PC-9 (cell line): ENCODE measurements around the gene C11orf98. TPM values are rescaled to one million over a fixed set of nuclear protein-coding genes. Genes with fewer than 3 reads are reported as not detected.
A peak's percentile ranks its signal among the peaks of the same experiment; 100 is the strongest.

Source experiments
- BruUV-seq: library from RNA; stranded (reverse); fragments of 400-500 nt; replicated peaks from 2 replicates; lab custom pipeline; 2021; lab: Mats Ljungman, UMichigan
- CTCF ChIA-PET: fragments of 300-600 bp; sonication (Branson Sonifier 250); formaldehyde crosslinking; loops from one replicate; lab custom pipeline; 2022; ENCODE audit warnings: antibody characterized with exemption; lab: Charles Lee
- POLR2A ChIA-PET: fragments of 300-600 bp; sonication (Branson Sonifier 250); formaldehyde crosslinking; loops from one replicate; lab custom pipeline; 2022; ENCODE audit warnings: antibody characterized with exemption; ENCODE audit not compliant: unreplicated experiment; lab: Charles Lee
- DNase-seq, 2 experiments: peaks; one replicate each; pipeline versions ENCODE4 v3.0.0 to v3.0.0-alpha.2; 2015 to 2022; ENCODE audit warnings: mixed read lengths in 1 of 2
- H2AFZ ChIP-seq: fragments of 200-600 bp; sonication (generic); 2 replicates; pipeline ENCODE4 v1.8.1; 2017; ENCODE audit warnings: antibody characterized with exemption
- H3F3A ChIP-seq: fragments of 200-600 bp; sonication (generic); 2 replicates; pipeline ENCODE4 v1.8.1; 2017; ENCODE audit warnings: antibody characterized with exemption, mild to moderate bottlenecking, low read depth; ENCODE audit not compliant: insufficient read depth
- H3K27ac ChIP-seq: fragments of 200-600 bp; sonication (generic); 2 replicates; pipeline ENCODE4 v1.6.1; 2016; ENCODE audit warnings: mixed run types
- H3K27me3 ChIP-seq: fragments of 200-600 bp; sonication (generic); 2 replicates; pipeline ENCODE4 v1.6.1; 2016; ENCODE audit warnings: low read depth, mixed run types; ENCODE audit not compliant: insufficient read depth
- H3K36me3 ChIP-seq: fragments of 200-600 bp; sonication (generic); 2 replicates; pipeline ENCODE4 v1.6.1; 2016; ENCODE audit warnings: low read depth, mixed run types
- H3K4me1 ChIP-seq: fragments of 200-600 bp; sonication (generic); replicated peaks from 2 replicates; pipeline ENCODE4 v1.6.1; 2016; ENCODE audit warnings: mixed run types; ENCODE audit not compliant: insufficient read depth
- H3K4me2 ChIP-seq: fragments of 200-600 bp; sonication (generic); 2 replicates; pipeline ENCODE4 v1.6.1; 2017; ENCODE audit warnings: mixed run types
- H3K4me3 ChIP-seq: fragments of 200-600 bp; sonication (generic); 2 replicates; pipeline ENCODE4 v1.6.1; 2016; ENCODE audit warnings: mixed run types
- H3K79me2 ChIP-seq: fragments of 200-600 bp; sonication (generic); 2 replicates; pipeline ENCODE4 v1.6.1; 2017; ENCODE audit warnings: low read depth, mixed run types
- H3K9me2 ChIP-seq: fragments of 200-600 bp; sonication (generic); 2 replicates; pipeline ENCODE4 v1.8.1; 2017; ENCODE audit warnings: mild to moderate bottlenecking; ENCODE audit not compliant: insufficient read depth
- H3K9me3 ChIP-seq: fragments of 200-600 bp; sonication (generic); 2 replicates; pipeline ENCODE4 v1.8.1; 2016; ENCODE audit warnings: low read depth; ENCODE audit not compliant: insufficient read depth
- H4K20me1 ChIP-seq: fragments of 200-600 bp; sonication (generic); 2 replicates; pipeline ENCODE4 v1.8.1; 2017; ENCODE audit not compliant: insufficient read depth
- EZH2 ChIP-seq: fragments of 200-600 bp; sonication (generic); IDR thresholded peaks from 2 replicates; pipeline ENCODE4 v1.8.0; 2017; ENCODE audit warnings: antibody characterized with exemption, low read depth
- intact Hi-C: fragments of 100-400 bp; cut with micrococcal nuclease; formaldehyde crosslinking; loops from one replicate; pipeline ENCODE4 v1.10.0; 2022; ENCODE audit not compliant: unreplicated experiment
- total RNA-seq: library from RNA; stranded (reverse); gene quantifications from 2 replicates; pipeline ENCODE4 v1.2.3, GENCODE V29; 2021
- TF ChIP-seq, protein P1 (sequence below): fragments of 200-600 bp; sonication (generic); conservative IDR thresholded peaks from 2 replicates; pipeline ENCODE4 v1.6.1; 2017; ENCODE audit warnings: mixed run types, antibody characterized with exemption, mild to moderate bottlenecking, moderate library complexity

Gene C11orf98
- total RNA-seq, 1 experiment from 2014 or later: 94.9 TPM

DNA sequence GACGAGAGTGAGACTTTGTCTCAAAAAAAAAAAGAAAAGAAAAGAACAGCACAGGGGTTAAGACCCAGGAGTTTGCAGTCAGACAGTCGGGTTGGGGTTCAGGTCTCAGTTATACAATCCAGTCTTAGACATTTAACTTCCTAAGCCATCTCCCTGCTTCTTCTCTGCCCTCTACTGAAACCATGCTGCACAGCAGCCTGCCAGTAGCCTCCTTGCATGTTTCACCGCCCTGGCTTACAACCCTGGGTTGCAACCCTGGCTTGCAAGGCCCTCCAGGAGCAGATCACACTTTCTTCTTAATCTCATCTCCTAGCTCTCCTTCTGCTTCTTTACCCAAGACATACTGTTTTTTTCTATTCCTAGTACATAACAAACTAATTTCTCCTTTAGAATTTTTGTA, 37.3 kb downstream of the C11orf98 start:
- ChIA-PET POLR2A (no interaction called here), CTCF (no interaction called here)

DNA sequence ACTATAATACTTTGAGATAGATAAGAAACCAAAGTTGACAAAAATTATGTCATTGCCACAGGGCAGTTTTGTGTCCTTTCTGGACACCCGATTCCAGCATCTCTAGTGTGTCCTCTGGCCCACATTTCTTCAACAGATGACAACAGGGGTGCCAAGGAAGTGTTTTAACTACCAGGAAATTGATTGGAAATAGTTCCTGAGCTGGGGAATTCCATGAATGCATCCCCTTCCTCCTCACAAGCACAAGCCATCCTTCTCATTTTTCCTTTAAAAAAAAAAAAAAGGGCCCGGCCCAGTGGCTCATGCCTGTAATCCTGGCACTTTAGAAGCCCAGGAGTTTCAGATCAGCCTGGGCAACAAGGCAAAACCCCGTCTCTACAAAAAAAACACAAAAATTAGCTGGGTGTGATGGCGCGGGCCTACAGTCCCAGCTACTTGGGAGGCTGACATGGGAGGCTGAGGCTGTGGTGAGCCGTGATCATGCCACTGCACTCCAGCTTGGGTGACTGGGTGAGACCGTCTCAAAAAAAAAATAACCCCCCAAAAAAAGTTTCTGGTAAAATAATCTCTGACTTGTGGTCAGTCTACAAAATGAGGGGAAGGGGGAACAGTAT, 42.4 kb downstream of the C11orf98 start:
- BruUV-seq: TSS peak; percentile 99
- peaks cover 17% of the 10 kb centered on the region; the same call in 1 of the 2 replicates for H3K36me3 ChIP-seq
- H3K27me3 ChIP-seq: no peaks in the 10 kb centered on the region
- peaks cover 20% of the 10 kb centered on the region for H3K4me1 ChIP-seq
- DNase-seq: no peak
- POLR2A ChIA-PET: interaction anchor here (0.6 to 1.6 kb wide), 8 partner anchors 31 to 1058 kb away, joined by 3 to 15 read pairs (median 4); partner anchors contain the start of genes C11orf98, CSKMT, INTS5 and TUT1
- H3K9me3 ChIP-seq: no peaks in the 10 kb centered on the region
- peak overlapping the region; percentile 44; the same call in 1 of the 2 replicates for H3K4me3 ChIP-seq
- TF ChIP-seq, protein P1, sequence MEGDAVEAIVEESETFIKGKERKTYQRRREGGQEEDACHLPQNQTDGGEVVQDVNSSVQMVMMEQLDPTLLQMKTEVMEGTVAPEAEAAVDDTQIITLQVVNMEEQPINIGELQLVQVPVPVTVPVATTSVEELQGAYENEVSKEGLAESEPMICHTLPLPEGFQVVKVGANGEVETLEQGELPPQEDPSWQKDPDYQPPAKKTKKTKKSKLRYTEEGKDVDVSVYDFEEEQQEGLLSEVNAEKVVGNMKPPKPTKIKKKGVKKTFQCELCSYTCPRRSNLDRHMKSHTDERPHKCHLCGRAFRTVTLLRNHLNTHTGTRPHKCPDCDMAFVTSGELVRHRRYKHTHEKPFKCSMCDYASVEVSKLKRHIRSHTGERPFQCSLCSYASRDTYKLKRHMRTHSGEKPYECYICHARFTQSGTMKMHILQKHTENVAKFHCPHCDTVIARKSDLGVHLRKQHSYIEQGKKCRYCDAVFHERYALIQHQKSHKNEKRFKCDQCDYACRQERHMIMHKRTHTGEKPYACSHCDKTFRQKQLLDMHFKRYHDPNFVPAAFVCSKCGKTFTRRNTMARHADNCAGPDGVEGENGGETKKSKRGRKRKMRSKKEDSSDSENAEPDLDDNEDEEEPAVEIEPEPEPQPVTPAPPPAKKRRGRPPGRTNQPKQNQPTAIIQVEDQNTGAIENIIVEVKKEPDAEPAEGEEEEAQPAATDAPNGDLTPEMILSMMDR: no peak
- no peak for TF ChIP-seq EZH2
- peaks cover 51% of the 10 kb centered on the region for H3F3A ChIP-seq
- H3K4me2 ChIP-seq: peak overlapping the region; percentile 75
- peak overlapping the region; percentile 86 for H3K27ac ChIP-seq
- CTCF ChIA-PET: interaction anchor here (0.6 kb wide), 1 partner anchor 108 kb away, joined by 6 read pairs; no protein-coding TSS in a partner anchor
- H2AFZ ChIP-seq: 0 out of 2 replicates have a peak overlapping the region, but pooled peaks have one; percentile 14
- H4K20me1 ChIP-seq: no peaks in the 10 kb centered on the region
- peaks cover 18% of the 10 kb centered on the region for H3K79me2 ChIP-seq
- no peaks in the 10 kb centered on the region for H3K9me2 ChIP-seq
- intact Hi-C loops: loop anchor here (1.0 to 5.0 kb wide), 3 partner anchors 24 to 45 kb away; partner anchors contain the start of genes C11orf98, CSKMT, GANAB and TUT1

More for the DNA sequence above, 37.3 kb downstream of the C11orf98 start:
- Histone ChIP-seq H3K4me3 (no peak overlapping the region), H3K9me3 (no peaks in the 10 kb centered on the region), H3K27ac (no peak overlapping the region), H3K36me3 (peaks cover 53% of the 10 kb centered on the region), H4K20me1 (no peaks in the 10 kb centered on the region), H3F3A (peaks cover 47% of the 10 kb centered on the region), H3K4me2 (no peak overlapping the region), H3K9me2 (no peaks in the 10 kb centered on the region), H2AFZ (no peak overlapping the region), H3K4me1 (peaks cover 3% of the 10 kb centered on the region), H3K27me3 (no peaks in the 10 kb centered on the region), H3K79me2 (no peaks in the 10 kb centered on the region)
- BruUV-seq: no TSS peak
- no peak for TF ChIP-seq EZH2
- TF ChIP-seq, protein P1: no peak
- intact Hi-C loops: no loop called here
- DNase-seq: no peak

DNA sequence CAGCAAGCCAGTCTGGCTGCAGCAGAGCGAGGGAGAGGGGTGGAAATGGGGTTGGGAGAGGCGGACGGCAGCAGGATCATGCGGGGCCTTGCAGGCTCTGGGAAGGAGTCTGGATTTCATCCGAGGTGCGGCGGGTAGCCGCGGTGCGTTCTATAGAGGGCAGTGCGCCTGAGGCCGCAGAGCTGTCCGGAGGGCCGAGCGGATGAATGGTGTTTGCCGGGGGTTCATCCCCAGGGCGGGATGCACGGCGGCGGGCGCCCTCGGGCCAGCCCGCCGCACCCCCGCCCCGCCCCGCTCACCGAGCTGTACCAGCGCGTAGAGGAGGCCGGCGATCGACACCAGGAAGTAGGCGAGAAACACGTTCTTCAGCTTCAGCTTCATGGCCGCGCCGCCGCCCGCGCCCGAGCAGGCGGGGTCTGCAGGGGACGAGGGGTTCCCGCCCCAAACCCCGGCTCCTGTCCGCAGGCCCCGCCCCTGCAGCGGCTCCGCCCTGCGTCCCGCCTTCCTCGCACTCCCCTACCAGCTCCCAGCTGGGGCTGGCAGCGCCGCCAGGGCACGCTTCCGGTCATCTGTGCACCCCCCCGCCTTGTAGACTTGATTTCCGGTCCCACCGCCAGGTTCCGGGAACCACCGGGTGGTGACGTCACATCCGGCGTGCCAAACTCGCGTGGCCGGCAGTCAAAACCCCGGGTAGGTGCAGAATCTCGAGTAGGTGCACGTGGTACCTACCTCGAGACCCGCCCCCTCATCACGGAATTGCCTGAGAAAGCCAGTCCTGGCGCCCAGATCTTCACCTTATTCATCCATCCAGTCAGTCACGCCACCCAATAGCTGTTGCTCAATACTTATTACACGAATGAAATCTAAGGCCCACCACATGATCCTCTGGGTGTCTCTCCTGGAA, 43.2 kb downstream of the C11orf98 start, which contains the start of gene B3GAT3:
Gene B3GAT3, minus strand, starts transcription at position 420 of the 904 bp plus-strand sequence. Its CDS starts 39 bp downstream, at position 381.
- no peaks in the 10 kb centered on the region for H3K9me2 ChIP-seq
- H3K79me2 ChIP-seq: peaks cover 18% of the 10 kb centered on the region
- TF ChIP-seq, protein P1: no peak
- TF ChIP-seq EZH2: no peak
- peak within 1 kb of the TSS; percentile 75 for H3K4me2 ChIP-seq
- no TSS peak for BruUV-seq
- CTCF ChIA-PET: interaction anchor here (0.6 to 1.0 kb wide), 3 partner anchors 30 to 165 kb away, joined by 3 to 6 read pairs (median 5); partner anchors contain the start of gene TUT1
- peaks cover 51% of the 10 kb centered on the region for H3F3A ChIP-seq
- H4K20me1 ChIP-seq: no peaks in the 10 kb centered on the region
- peaks cover 13% of the 10 kb centered on the region; the same call in 1 of the 2 replicates for H3K36me3 ChIP-seq
- peak within 1 kb of the TSS; percentile 88 for H2AFZ ChIP-seq
- DNase-seq: peak; percentile 97 to 100
- intact Hi-C loops: loop anchor here (1.0 to 5.0 kb wide), 3 partner anchors 24 to 45 kb away; partner anchors contain the start of genes C11orf98, CSKMT, GANAB and TUT1
- H3K27me3 ChIP-seq: no peaks in the 10 kb centered on the region
- peak within 1 kb of the TSS; percentile 86 for H3K27ac ChIP-seq
- peak within 1 kb of the TSS; percentile 79 for H3K4me3 ChIP-seq
- H3K9me3 ChIP-seq: no peaks in the 10 kb centered on the region
- H3K4me1 ChIP-seq: peaks cover 20% of the 10 kb centered on the region
- POLR2A ChIA-PET: interaction anchor here (0.6 to 1.6 kb wide), 13 partner anchors 9 to 1059 kb away, joined by 3 to 15 read pairs (median 4); partner anchors contain the start of genes C11orf98, CSKMT, EML3 and HNRNPUL2
